HepG2 (cell line): ENCODE data around the gene SCN2A.

Experiments
- EP300 ChIP-seq, 3 experiments: sonication (generic) in 1 of 3; formaldehyde crosslinking in 1 of 3; IDR thresholded peaks; 2 replicates each; pipeline versions ENCODE4 v1.5.1 to v1.6.1; 2011 to 2020; ENCODE audit warnings: low read depth in 2 of 3, low read length in 2 of 3, borderline replicate concordance in 1 of 3, improper control_type of control experiment in 1 of 3, mild to moderate bottlenecking in 1 of 3, missing genetic modification reagents in 1 of 3, moderate library complexity in 1 of 3
- MAZ ChIP-seq, 2 experiments: sonication (generic) in 1 of 2; formaldehyde crosslinking in 1 of 2; IDR thresholded peaks; 2 replicates each; pipeline versions ENCODE4 v1.5.0 to v1.6.1; 2012 to 2020; ENCODE audit warnings: low read depth in 2 of 2, mild to moderate bottlenecking in 2 of 2, borderline replicate concordance in 1 of 2, improper control_type of control experiment in 1 of 2, low read length in 1 of 2, missing genetic modification reagents in 1 of 2, moderate library complexity in 1 of 2
- NR2F2 ChIP-seq: IDR thresholded peaks from 2 replicates; pipeline ENCODE4 v1.6.1; 2012; ENCODE audit warnings: low read depth, inconsistent platforms, borderline replicate concordance
- TF ChIP-seq, protein P1 (sequence below): sonication (generic); formaldehyde crosslinking; IDR thresholded peaks from 2 replicates; pipeline ENCODE4 v1.5.0; 2020; ENCODE audit warnings: mild to moderate bottlenecking, missing genetic modification reagents, moderate library complexity
- TF ChIP-seq, protein P2 (sequence below): sonication (generic); formaldehyde crosslinking; IDR thresholded peaks from 2 replicates; pipeline ENCODE4 v1.5.1; 2020; ENCODE audit warnings: mild to moderate bottlenecking, missing genetic modification reagents, borderline replicate concordance

DNA sequence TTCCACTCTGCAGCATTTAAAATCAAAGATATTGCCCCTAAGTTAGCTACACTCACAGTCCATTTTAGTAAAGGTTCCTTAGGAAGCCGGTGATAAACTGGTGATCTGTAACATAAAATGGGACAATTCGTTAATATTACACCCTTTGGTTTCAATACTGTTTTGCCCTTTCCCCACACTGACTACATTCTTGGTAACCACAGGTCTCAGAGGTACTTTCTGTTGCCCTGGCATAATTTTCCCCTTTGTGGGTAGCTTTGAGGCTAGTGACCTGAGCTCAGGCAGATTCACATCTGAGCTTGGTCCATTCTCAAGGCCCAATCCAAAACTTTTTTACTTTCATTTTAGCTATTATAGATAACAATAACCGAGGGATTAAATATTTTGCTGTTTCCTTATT is 197.3 kb downstream of the SCN2A start:
- TF ChIP-seq, protein P1, sequence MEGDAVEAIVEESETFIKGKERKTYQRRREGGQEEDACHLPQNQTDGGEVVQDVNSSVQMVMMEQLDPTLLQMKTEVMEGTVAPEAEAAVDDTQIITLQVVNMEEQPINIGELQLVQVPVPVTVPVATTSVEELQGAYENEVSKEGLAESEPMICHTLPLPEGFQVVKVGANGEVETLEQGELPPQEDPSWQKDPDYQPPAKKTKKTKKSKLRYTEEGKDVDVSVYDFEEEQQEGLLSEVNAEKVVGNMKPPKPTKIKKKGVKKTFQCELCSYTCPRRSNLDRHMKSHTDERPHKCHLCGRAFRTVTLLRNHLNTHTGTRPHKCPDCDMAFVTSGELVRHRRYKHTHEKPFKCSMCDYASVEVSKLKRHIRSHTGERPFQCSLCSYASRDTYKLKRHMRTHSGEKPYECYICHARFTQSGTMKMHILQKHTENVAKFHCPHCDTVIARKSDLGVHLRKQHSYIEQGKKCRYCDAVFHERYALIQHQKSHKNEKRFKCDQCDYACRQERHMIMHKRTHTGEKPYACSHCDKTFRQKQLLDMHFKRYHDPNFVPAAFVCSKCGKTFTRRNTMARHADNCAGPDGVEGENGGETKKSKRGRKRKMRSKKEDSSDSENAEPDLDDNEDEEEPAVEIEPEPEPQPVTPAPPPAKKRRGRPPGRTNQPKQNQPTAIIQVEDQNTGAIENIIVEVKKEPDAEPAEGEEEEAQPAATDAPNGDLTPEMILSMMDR (CRISPR knock-in tag): no peak
- TF ChIP-seq, protein P2, sequence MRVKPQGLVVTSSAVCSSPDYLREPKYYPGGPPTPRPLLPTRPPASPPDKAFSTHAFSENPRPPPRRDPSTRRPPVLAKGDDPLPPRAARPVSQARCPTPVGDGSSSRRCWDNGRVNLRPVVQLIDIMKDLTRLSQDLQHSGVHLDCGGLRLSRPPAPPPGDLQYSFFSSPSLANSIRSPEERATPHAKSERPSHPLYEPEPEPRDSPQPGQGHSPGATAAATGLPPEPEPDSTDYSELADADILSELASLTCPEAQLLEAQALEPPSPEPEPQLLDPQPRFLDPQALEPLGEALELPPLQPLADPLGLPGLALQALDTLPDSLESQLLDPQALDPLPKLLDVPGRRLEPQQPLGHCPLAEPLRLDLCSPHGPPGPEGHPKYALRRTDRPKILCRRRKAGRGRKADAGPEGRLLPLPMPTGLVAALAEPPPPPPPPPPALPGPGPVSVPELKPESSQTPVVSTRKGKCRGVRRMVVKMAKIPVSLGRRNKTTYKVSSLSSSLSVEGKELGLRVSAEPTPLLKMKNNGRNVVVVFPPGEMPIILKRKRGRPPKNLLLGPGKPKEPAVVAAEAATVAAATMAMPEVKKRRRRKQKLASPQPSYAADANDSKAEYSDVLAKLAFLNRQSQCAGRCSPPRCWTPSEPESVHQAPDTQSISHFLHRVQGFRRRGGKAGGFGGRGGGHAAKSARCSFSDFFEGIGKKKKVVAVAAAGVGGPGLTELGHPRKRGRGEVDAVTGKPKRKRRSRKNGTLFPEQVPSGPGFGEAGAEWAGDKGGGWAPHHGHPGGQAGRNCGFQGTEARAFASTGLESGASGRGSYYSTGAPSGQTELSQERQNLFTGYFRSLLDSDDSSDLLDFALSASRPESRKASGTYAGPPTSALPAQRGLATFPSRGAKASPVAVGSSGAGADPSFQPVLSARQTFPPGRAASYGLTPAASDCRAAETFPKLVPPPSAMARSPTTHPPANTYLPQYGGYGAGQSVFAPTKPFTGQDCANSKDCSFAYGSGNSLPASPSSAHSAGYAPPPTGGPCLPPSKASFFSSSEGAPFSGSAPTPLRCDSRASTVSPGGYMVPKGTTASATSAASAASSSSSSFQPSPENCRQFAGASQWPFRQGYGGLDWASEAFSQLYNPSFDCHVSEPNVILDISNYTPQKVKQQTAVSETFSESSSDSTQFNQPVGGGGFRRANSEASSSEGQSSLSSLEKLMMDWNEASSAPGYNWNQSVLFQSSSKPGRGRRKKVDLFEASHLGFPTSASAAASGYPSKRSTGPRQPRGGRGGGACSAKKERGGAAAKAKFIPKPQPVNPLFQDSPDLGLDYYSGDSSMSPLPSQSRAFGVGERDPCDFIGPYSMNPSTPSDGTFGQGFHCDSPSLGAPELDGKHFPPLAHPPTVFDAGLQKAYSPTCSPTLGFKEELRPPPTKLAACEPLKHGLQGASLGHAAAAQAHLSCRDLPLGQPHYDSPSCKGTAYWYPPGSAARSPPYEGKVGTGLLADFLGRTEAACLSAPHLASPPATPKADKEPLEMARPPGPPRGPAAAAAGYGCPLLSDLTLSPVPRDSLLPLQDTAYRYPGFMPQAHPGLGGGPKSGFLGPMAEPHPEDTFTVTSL (CRISPR knock-in tag): no peak
- TF ChIP-seq NR2F2 (no peak), EP300 (IDR thresholded peaks at IDR 0.05; ENCODE audit: low read depth in 2 of 2, low read length in 2 of 2) (no peak), EP300 (CRISPR knock-in tag; IDR thresholded peaks at IDR 0.05; ENCODE audit: borderline replicate concordance) (no peak), MAZ (IDR thresholded peaks at IDR 0.05; ENCODE audit: borderline replicate concordance, low read depth, low read length) (no peak), MAZ (CRISPR knock-in tag; IDR thresholded peaks at IDR 0.05; ENCODE audit: low read depth) (no peak)
